Stimulated activated CD4-positive, alpha-beta T cell treated with anti-CD3 and anti-CD28 coated beads, Interleukin-1b, Interleukin-23, amount 100 ng/mL, for 24 hours (primary cell): ENCODE results near the gene TELO2.
"Not testable (repeated sequence)": the region's sequence is repeated elsewhere in the genome, so short reads cannot be mapped to it uniquely, and the experiment has no call there.

ENCODE experiments used
- DNase-seq, 4 experiments: peaks; one replicate each; pipeline ENCODE4 v3.0.0-alpha.2; 2020; ENCODE audit warnings: low read depth in 4 of 4, low spot score in 1 of 4

Gene TELO2

DNA sequence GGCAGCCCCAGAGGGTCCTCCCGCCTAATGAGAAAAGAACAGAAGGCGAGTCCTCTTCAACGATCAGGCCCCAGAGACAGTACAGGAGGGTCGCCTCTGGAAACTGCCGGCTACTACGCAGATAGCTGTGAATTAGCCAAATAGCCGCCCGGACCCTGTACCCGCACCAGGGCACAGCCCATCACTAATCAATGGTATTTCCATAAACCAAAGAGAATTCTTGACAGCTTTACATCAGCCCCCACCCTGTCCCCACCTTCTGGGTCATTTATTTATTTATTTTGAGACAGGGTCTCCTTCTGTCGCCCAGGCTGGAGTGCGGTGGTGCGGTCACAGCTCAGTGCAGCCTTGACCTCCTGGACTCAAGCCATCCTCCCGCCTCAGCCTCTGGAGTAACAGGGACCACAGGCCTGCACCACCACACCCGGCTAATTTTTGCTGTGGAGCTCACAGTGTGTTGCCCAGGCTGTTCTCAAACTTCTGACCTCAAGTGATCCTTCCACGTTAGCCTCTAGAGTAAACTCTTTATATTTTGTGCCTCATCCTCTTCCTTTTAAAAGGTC, 17.5 kb upstream of the TELO2 start:
- no peak for DNase-seq

DNA sequence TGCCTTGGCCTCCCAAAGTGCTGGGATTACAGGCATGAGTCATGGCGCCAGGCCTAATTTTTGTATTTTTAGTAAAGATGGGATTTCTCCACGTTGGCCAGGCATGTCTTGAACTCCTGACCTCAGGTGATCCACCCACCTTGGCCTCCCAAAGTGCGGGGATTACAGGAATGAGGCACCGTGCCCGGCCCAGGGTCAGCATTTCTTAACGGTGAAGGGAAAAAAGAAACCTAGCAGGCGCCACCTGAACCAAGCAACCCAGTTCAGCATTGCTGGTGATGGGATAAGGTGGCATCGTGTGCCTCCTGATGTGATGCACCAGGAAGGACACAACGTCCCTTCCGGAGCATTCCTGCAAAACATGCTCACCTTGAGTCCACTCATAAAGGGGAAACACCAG, 16.1 kb upstream of the TELO2 start:
- DNase-seq = no peak

DNA sequence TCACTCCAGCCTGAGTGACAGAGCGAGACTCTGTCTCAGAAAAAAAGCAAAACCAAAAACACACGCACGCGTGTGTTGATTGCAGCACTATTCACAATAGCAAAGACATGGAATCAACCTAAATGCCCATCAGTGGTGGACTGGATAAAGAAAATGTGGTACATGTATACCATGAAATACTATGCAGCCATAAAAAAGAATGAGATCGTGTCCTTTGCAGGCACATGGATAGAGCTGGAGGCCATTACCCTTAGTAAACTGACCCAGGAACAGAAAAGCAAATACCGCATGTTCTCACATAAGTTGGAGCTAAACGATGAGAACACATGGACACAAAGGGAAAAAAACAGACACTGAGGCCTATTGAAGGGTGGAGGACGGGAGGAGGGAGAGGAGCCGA, 14.2 kb upstream of the TELO2 start:
- DNase-seq = not testable (repeated sequence)

DNA sequence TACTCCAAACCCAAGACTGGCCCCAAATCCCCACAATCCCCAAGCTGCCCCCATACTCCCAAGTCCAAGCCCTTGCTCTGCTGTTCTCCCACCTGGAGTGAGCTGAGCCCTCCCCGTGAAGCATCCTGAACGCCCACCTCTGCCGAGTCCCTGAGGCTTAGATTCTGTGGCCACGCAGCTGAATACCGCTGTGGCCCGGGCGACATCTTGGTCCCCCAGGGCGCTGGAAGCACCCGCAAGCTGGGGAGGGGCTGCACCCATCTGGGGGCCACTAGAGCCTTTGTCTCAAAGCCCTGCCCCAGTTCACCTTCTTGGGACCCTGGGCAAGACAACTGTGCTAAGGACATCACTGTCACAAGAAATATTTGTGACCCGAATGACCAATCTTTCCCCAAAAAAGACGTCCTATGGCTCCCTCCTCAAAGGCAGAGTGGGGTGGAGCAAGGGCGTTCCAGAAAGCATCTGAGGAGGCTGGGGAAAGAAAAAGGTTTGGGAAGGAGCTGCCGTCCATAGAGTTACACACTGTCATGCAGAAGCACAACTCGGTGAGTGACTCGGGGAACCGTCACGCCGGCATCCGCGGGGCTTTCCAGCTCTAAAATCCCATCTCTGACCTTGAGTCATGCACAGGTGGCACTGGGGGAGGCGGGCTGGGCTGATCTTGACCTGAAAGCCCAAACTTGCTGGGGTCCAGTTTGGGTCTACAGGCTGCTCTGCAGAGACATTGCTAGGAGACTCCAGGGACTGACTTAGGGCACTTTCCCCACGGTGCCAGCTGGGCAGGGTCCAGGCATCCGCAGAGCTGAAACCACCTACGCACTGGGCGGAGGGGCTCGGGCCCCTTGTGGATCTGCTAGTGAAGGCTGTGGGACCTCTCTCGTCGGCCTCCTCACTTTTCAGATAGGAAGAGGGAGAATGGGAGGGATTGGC, 11.0 kb upstream of the TELO2 start:
- no peak for DNase-seq

DNA sequence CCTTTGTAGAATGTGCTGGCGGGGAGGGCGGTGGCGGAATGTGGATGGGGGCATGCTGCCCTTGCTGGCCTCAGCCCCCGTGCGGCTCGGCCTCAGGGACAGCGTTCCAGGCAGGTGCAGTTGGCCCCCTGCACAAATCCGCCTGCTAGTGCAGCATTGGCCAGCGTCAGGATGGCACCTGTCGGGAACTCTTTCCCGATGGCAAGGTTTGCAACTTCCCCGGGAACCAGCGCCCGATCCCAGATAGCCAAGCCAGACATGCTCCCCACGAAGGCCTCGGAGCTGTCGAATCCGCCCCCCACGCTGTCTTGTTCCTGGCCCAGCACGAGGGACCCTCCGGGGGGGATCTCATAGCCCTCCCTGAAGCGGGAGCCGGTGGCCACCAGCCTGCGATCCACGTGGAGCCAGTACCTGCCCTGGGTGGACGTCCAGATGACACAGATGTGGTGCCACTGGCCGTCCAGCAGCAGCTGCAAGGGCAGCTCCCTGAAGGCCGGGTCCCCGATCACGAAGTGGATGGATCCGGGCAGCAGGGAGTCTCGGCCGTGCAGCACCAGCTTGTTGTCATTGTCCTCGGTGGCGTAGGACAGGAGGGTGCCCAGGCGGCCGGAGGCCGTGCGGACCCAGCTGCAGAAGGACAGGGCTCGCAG, 7.2 kb upstream of the TELO2 start:
- no peak for DNase-seq

DNA sequence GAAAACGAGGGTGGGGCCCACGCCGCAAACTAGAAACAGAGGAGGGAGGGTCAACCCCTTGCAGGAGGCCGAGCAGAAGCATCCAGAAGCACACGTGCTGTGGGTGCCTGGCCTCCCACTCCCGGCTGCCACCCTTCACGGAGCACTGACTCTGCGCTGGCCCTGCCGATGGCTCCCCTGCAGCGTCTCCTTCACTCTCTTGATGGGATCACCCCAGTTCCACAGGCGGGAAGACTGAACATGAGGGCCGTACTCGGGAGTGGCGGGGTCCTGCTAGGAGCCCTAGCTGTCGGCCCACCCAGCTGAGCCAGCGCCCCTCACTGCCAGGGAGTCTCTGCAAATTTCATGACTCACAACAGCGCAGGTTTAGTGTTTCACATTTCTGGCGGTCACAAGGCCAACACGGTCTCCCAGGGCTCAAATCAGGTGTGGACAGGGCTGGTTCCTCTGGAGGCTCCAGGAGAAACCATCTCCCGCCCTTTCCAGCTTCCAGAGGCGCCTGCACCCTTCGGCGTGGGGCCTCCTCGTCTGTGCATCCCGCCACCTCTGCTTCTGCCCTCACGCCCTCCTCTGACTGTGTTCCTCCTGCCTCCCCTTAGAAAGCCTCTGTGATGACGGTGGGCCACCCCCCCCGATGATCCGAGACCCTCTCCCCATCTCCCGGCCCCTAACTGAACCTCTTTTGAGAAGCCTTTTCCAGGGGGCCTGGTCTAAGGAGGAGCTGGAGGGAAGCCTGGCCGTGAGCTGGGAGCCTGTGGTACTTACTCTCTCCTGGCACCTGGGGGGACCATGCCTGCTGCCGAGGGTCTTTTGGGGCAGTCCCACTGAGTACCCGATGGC, 6.4 kb upstream of the TELO2 start:
- DNase-seq = no peak

DNA sequence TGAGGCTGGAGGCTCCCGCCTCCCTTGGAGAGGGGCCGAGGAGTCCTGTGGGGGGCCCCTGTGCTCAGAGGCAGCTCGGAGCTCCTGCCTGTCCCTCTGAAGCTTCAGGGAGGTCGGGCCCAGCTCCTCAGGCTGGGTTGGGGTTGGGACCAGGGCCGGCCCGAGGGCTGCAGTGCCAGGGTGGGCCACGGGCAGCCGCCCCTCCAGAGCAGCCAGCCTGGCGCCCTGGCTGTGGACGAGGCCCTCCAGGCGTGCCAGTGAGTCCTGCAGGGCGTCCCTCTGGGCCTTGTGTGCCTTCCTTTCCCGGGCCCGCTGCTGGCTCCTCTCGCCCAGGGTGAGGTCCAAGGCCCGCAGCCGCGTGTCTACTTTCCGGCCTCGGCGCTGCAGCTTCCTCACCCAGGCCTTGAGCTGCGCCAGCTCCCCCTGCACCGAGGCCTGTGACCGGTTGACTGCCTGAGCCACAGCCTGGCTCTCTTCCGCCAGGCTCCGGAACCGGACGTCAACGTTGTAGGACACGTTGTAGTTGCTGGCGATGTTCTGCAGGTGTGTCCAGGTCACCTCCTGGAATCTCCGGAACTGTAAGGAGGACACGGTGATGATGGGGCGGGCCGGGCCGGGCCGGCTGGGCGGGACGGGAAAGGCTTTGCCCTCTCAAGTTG, 5.6 kb upstream of the TELO2 start:
- DNase-seq = no peak

DNA sequence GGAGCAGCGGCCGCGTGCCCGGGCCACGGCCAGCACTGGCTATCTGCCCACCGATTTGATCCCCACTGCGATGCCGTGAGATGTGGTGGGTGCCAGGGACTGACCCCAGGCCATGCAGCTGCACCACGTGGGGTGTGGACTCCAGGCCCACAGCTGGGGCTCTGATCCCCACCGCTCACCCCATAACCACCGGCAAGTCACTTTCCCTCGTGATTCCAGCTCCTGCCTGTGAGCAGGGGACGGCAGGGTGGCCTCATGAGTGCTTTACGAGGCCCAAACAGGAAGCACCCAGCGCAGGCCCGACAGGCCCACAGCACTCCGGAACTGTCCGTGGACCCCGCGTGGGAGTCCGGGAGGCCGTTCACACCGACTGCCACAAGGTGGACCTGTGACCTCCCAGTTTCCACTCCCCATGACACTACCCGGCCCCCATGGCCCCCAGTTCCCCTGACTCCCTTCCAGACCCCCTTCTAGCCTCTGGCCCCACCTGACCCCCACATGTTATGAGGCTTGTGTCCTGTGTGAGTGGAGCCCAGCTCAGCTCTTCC, 5.0 kb upstream of the TELO2 start:
- no peak for DNase-seq

DNA sequence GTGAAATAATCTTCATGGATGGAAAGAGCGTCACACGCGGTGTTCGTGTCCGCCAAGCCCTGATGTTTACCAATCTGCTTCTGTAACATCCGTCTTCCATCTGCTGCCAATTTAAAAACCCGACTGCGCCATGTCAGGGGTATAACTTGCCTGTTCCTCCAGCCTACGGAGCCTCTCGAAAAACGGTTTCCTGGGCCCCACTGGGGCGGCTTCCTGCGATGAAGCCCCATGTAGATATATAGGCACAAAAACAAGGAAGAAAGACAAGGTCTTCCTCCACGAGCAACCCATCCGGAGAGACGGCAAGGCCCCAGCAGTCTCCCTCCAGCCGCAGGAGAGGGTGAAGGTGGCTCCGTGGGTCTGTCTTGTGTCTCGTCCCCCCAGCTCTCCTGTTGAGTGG, 4.5 kb upstream of the TELO2 start, which contains the start of gene PTX4:
TSS of gene PTX4 (minus strand) at position 326 of the 400 bp plus-strand sequence. CDS start at position 291, 35 bp downstream.
- DNase-seq = no peak

DNA sequence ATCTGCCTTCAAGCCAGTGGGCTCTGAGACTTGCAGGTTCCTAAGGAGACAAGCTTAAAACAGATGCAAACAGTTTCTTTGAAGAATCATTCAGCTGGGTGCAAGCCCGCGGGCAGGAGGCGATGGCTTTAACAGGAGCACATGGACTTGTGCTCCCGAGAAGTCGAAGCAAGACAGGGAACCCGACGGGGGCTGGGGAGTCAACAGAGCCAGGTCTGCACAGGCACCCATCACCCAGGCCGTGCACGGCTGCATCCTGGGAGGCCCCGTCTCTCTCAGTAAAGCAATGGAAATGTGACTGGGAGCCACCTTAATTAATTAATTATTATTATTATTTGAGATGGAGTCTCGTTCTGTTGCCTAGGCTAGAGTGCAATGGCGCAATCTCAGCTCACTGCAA, 4.1 kb upstream of the TELO2 start:
- DNase-seq = no peak

DNA sequence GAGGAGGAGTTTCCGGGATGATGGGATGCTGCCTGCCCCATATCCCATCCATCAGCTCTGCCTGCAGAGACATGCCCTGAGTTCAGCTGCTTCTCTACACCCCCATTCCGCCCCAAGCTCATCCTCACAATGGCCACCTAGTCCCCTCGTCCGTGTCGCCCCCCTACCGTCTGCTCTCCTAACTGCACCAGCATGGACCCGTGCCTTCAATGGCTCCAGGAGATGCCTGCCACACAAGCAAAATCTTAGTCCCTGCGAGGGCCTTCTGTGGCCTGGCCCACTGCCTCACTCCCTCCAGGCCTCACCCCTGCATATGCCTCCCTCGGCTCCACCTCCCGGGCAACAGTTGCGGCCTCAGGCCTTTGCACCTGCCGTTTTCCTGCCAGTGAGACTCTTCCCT, 1.8 kb upstream of the TELO2 start:
- no peak for DNase-seq

DNA sequence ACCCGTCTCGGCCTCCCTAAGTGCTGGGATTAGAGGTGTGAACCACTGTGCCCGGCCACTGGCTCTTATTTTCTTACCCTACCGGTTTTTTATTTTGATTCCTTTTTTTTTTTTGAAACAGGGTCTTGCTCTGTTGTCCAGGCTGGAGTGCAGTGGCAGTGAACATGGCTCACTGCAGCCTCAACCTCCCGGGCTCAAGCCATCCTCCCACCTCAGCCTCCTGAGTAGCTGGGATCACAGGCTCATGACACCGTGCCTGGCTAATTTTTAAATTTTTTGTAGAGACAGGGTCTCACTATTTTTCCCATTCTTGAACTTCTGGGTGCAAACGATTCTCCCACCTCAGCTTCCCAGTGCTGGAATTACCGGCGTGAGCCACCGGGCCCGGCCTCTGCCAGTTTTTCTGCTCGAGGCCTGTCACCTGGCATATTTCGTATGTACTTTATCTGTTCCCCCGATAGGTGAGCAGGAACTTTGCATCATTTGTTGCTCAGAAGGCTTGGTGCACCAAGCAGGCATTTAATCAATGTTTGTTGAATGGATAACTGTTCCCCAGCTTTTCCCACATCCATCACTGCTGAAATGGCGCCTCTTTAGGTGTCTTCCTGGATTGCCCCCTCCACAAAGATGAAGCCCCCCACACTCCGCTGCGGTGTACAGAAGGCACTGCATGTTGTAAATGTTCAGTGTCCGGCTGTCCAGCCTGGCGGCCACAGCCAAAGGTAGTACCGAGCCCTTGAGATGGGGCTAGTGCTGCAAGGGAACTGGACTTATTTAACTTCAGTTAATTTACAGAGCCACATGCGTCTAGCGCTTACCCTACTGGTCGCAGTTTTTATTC, 858 bp upstream of the TELO2 start:
- no peak for DNase-seq

DNA sequence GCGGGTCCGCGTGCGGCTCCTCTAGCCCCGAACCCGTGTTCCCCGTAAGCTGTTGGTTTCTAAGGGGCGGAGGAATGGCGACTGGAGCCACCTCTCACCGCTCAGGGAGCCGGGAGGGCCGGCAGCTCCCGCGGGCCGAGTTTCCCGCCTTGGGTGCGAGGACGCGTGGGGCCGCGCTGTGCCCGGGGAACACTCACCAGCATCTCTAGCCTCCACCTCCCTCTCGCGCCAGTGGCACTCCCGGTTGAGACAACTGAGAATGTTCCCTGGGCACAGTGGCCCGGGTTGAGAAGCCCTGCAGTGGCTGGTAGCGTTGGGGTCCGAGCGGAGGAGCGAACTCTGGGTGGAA, 560 bp downstream of the TELO2 start:
- no peak for DNase-seq

DNA sequence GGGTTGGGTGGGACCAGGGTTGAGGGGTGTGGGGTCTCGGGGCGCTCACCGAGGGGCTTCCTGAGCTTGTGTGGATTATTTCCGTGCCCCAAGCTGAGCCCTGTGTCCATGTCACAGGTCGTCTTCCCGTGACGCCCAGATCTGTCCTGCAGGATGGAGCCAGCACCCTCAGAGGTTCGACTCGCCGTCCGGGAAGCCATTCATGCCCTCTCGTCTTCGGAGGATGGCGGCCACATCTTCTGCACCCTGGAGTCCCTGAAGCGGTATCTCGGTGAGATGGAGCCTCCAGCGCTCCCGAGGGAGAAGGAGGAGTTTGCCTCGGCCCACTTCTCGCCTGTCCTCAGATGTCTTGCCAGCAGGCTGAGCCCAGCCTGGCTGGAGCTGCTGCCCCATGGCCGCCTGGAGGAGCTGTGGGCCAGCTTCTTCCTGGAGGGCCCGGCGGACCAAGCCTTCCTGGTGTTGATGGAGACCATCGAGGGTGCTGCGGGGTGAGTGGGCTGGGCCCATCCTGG, 1.0 kb downstream of the TELO2 start:
- DNase-seq = no peak

DNA sequence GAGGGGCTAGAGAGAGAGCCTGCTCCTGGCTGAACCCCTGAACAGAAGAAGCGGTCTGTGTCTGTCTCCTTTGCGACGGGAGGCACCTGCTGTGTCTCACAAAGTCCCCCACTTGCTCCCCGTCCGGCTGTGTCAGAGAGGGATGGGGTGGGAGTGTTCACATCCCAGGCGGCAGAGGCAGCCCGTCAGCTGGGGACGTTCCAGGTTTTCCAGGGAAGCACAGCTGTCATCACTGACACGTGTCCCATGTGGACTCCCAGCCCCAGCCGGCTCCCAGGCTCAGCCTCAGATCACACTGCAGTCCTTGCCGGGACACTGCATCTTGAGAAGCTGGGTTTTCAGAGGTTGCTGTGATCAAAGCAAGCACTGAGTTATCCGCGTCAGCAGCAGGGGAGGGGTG, 1.6 kb downstream of the TELO2 start:
- no peak for DNase-seq

DNA sequence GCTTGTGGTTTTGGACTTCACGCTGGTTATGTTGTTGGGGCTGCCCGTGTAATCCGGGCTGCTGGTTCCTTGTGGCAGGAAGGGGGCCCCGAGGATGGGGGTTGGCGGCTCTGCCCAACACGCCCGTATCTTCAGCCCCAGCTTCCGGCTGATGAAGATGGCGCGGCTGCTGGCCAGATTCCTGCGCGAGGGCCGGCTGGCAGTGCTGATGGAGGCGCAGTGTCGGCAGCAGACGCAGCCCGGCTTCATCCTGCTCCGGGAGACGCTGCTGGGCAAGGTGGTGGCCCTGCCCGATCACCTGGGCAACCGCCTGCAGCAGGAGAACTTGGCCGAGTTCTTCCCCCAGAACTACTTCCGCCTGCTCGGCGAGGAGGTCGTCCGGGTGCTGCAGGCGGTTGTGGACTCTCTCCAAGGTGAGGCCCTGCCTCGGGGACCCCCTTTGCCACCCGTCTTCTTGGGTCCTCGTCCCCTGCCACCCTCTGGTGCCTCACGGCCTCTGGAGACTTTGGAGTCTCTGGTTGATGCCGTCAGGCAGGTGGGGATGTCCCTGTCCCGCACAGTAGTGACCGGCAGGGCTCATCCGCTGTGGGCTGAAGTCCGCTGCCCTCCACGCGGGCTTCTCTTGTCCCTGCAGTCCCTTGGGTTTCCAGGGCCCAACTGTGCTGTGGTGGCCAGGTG, 2.2 kb downstream of the TELO2 start:
- no peak for DNase-seq

DNA sequence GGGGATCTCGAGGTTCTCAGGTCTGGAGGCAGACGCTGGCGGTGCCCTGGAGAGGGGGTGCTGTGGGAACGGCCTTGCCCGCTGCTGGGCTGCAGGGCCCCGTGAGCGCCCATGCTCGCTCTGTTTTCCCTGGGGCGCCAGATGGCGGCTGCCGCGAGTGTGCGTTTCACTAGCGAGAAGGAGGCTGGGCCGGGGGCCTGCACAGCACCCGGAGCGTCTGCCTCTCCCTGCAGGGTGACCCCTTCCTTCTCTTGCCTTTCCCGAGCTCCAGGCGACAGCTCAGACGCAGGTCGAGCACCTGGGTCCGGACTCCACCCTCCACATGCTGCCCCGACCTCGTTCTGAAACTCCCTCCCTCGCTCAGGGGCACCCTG, 2.7 kb downstream of the TELO2 start:
- DNase-seq = no peak

DNA sequence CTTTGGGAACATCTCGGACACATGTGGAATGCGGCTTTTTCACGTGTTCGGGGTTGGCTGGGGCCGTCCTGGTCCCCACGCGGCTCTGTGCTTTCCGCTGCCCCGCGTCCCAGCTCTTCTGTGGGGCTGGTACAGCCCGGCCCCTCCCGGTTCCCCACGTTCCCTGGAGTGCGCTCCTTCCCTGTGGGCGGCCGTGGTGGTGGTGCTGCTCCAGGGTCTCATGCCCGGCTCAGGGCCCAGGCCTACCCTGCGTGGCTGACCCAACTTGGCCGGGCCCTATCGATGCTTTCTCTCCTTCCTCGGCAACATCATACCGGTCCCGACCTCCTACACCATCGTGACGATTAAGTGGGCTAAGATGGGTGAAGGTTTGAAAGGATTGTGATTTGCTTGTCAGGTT, 3.3 kb downstream of the TELO2 start:
- DNase-seq = no peak

DNA sequence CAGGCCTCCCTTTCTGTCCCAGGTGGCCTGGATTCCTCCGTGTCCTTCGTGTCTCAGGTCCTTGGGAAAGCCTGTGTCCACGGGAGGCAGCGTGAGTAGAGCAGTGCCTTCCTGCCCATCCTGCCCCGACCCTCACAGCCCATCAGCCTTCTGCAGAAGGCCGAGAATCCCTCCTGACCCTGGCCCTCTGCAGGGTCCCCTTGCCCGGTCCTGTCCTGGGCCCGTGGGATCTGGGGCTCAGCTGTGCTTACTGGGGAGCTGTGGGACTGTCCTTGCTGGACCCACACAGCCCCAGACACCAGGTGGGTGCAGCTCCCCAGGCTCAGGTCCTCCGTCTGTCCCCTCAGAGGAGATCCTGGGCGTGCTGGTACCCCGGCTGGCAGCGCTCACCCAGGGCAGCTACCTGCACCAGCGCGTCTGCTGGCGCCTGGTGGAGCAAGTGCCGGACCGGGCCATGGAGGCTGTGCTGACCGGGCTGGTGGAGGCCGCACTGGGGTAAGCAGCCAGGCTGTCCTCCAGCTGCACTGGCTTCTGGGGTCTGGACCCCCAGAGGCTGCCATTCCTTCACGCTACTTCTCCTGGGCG, 3.9 kb downstream of the TELO2 start:
- no peak for DNase-seq
